Right lobe of liver (tissue), 4 donors: ENCODE measurements around the gene MUC4.

Experiments
- POLR2A ChIP-seq: fragments of 450-650 bp; IDR thresholded peaks from one replicate; pipeline ENCODE4 v1.6.1; 2017; ENCODE audit warnings: antibody characterized with exemption, mild to moderate bottlenecking
- TF ChIP-seq, protein P1 (sequence below), 4 donors: fragments of 200-600 bp in 3 of 4; fragments of 450-650 bp in 1 of 4; IDR thresholded peaks; one replicate each; pipeline versions ENCODE4 v1.5.1 to v1.8.0; 2016 to 2022; ENCODE audit warnings: antibody characterized with exemption in 4 of 4, mild to moderate bottlenecking in 2 of 4
- donor health status: DM: no; HTN: no; CAD: no.
- donor health status: DM: no; HTN: no; CAD: no.
- donor health status: DM: no; HTN: yes; CAD: no.

DNA sequence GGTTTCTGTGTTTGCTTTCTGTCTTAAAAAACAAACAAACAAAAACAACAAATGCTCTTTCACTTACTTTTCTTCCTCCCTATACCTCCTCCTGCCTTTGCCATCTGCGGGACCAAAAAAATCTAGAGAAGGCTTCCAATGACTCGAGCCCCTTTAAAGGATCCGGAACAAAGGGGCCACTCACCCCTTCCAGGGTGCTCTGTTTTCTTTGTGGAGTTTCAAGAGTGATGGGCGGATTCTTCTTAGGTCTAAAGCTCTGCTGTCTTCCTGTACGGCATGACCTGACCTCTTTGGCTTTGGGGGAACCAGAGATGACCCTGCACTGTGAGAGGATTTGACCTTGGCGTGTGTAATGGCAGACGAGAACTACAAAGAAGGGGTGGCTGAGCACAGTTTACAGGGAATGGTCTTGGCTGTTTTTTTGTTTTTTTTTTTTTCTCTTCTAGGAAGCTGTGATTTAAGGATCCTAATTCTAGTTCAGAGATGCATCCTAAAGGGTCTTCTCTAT lies 93.2 kb downstream of the MUC4 start:
- TF ChIP-seq, protein P1, sequence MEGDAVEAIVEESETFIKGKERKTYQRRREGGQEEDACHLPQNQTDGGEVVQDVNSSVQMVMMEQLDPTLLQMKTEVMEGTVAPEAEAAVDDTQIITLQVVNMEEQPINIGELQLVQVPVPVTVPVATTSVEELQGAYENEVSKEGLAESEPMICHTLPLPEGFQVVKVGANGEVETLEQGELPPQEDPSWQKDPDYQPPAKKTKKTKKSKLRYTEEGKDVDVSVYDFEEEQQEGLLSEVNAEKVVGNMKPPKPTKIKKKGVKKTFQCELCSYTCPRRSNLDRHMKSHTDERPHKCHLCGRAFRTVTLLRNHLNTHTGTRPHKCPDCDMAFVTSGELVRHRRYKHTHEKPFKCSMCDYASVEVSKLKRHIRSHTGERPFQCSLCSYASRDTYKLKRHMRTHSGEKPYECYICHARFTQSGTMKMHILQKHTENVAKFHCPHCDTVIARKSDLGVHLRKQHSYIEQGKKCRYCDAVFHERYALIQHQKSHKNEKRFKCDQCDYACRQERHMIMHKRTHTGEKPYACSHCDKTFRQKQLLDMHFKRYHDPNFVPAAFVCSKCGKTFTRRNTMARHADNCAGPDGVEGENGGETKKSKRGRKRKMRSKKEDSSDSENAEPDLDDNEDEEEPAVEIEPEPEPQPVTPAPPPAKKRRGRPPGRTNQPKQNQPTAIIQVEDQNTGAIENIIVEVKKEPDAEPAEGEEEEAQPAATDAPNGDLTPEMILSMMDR (IDR thresholded peaks at IDR 0.05) = no peak
- TF ChIP-seq POLR2A = no peak
